GM19467 (cell line): ENCODE data around the gene GNB5.

Source experiments
- ATAC-seq: cut with Tn5 transposase; IDR thresholded peaks from one replicate; pipeline ENCODE4 v1.9.1; 2021; ENCODE audit warnings: mild to moderate bottlenecking, moderate library complexity; ENCODE audit not compliant: unreplicated experiment

The GNB5 gene

GRCh38 chr15:52208306-52208946, 17.2 kb upstream of the GNB5 start:
- peak; percentile 81 for ATAC-seq

DNA sequence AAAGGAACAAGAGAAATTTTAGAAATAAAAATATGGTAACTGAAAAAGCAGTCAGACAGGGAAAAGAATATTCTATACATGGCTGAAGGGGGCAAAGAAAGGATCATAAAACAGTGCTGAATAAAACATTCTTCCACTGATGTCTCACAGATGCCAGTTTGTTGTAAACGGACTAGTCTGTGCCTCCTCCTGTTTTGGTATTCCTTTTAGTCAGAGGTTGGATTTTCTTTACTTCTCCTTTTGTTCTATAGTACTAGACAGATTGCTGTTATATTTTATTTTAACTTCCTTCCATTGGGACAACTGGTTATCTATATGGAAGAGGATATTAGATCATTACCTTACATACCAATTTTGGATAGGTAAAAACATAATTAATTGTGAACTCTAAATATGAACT, 16.0 kb upstream of the GNB5 start:
- no peak for ATAC-seq

DNA sequence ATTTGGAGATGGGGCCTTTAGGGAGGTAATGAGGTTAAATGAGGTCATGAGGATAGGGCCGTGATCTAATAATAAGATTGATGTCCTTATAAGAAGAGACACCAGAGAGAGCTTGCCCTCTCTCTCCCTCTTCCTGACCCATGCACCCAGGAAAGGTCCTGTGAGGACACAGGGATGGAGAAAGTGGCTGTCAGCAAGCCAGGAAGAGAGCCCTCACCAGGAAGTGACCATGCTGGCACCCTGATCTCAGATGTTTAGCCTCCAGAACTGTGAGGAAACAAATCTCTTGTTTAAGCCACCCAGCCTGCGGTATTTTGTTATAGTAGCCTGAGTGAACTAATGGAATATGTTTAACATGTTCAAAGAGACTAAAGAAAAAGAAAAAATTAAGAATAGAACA, 15.3 kb upstream of the GNB5 start:
- ATAC-seq, result no peak

DNA sequence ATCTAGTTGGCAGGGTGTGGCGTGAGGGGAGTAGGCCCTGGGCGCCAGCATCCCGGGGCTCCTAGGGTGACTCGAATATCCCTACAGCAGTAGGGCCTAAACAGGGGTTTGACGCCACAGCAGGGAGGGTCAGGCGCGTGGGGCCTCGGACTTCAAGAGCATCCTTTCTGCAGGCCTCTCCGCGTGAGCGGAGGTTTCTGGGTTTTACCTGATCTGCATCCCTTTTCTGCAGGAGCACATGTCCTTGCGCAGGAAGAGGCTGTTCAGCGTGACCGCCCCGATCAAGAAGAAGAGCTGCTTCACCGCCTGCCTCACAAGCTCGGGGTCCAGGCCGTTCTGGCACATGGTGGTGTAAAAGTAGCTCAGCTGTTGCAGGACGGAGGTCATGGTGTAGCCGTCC, 13.5 kb upstream of the GNB5 start:
- no peak for ATAC-seq

DNA sequence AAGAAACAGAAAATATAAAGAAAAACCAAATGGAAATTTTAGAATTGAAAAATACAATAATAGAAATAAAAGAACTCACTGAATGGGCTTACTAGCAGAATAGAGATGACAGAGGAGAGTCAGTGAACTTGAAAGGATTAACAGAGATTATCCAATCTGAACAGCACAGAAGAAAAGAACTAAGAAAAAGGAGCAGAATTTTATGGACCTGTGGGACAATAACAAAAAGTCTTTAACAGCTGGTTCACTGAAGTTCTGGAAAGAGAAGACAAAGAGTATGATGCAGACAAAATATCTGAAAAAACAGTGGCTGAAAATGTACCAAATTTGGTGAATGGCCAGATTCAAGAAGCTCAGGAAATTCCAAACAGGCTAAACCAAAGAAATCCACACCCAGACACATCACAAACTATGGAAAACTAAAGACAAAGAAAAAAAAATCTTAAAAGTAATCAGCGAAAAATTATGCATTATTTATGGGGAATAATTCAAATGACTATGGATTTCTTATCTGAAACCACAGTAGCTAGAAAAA, 9.7 kb upstream of the GNB5 start:
- no peak for ATAC-seq

GRCh38 chr15:52199271-52199670, 8.1 kb upstream of the GNB5 start:
- ATAC-seq, result no peak

DNA sequence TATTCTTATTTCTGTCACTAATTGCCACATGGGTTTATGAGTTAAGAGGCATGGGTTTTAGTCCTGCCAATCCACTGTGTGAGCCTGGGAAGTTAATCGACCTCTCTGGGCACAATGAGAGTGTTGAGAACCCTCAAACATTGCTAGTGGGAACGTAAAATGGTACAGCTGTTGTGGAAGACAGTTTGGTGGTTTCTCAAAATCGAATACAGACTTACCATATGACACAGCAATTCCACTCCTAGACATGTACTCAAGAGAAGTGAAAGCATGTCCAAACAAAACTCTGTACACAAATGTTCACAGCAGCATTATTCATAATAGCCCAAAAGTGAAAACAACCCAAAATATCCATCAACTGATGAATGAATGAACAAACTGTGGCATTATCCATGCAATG, 5.7 kb upstream of the GNB5 start:
- ATAC-seq, result no peak

DNA sequence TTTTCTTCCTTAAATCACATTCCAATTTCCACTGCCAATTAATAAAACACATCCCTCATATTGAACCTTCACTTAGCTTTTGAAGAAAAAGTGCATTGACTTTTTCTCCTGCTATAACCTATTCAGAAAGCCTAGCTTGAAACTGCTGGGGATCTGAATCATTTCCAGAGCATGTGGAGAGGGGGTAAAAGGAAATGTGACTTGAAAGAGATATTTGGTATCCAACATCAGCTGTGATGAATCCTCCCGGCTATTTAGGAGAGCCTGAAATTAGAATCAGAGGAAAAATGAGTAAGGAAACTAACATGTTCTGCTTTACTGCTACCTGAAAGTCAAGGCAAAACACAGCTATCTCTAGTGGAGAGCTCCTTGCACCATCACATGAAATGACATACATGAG, 2.6 kb upstream of the GNB5 start:
- ATAC-seq, result no peak

DNA sequence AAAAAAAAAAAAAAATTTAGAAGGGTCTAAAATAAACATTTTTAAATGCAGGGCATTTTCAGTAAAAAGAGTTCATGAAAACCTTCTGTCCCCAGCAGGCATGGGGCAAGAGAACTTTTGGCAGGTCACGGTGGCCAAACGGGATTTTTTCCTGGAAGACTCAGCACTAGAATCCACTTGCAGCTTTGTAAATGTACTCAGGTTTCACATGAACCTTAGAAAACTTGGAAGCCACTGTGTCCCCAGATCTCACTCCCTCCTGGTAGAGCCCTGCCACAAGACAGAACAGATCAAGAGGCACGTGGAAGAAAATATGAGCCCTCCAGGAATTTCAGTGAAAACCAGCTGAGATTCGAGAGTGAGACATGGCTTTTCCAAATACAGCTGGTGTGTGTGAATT, 2.1 kb upstream of the GNB5 start:
- ATAC-seq, result no peak

GRCh38 chr15:52186651-52187486, 4.3 kb downstream of the GNB5 start:
- ATAC-seq, result no peak

- no peak for ATAC-seq
Observed at GRCh38 chr15:52185151-52185561, 6.0 kb downstream of the GNB5 start.

DNA sequence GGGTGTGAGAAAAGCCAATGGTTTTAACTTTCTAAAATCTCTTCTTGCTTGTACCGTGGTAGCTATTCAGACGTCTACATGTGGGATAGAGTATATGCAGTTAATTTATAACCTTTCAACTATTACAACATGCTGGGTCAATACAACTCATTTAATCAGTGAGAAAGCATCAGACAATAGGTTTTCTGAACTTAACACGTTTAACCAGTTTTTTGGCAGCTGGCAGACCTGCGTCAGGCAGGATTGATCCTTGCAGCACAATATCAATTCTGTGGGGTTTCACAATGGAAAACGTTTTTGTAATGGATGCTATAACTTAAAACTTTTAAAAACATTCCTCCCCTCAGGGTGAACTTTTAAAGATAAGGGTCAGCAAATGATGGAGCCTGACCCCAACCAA, 6.5 kb downstream of the GNB5 start:
- no peak for ATAC-seq

GRCh38 chr15:52183562-52184173, 7.5 kb downstream of the GNB5 start:
- no peak for ATAC-seq

GRCh38 chr15:52181938-52182780, 9.0 kb downstream of the GNB5 start:
- ATAC-seq, result no peak

GRCh38 chr15:52180851-52181450, 10.2 kb downstream of the GNB5 start:
- ATAC-seq, result no peak

DNA sequence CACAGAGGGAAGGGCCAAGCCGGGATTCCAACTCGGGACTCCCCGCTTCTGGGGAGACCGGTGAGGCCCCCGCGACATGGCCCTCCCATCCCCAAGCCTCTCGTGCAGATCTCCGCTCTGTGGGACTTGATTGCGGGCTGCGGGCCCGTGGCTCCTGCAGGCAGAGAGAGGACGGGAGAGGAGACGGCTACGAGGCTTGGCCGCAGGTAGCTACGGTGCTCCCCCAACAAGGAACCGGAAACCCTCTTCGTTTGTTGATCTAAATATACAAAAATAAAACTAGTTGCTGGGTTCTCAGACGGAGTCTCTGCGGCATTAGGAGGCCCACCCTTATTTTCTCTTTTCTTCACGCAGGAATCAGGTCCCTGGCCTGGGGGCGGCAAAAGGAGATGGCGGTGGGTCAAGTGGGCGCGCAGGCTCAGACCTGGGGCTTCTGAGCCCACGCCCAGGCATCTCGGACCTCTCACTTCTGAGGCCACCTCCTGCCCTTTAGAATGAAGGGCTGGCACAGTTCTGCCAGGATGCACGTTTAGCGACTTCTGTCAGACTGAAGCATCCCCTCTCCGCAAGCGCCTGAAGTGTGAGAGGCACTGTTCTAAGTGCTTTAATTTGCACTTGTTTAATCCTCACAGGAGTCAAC, 10.9 kb downstream of the GNB5 start:
- peak; percentile 22 for ATAC-seq

DNA sequence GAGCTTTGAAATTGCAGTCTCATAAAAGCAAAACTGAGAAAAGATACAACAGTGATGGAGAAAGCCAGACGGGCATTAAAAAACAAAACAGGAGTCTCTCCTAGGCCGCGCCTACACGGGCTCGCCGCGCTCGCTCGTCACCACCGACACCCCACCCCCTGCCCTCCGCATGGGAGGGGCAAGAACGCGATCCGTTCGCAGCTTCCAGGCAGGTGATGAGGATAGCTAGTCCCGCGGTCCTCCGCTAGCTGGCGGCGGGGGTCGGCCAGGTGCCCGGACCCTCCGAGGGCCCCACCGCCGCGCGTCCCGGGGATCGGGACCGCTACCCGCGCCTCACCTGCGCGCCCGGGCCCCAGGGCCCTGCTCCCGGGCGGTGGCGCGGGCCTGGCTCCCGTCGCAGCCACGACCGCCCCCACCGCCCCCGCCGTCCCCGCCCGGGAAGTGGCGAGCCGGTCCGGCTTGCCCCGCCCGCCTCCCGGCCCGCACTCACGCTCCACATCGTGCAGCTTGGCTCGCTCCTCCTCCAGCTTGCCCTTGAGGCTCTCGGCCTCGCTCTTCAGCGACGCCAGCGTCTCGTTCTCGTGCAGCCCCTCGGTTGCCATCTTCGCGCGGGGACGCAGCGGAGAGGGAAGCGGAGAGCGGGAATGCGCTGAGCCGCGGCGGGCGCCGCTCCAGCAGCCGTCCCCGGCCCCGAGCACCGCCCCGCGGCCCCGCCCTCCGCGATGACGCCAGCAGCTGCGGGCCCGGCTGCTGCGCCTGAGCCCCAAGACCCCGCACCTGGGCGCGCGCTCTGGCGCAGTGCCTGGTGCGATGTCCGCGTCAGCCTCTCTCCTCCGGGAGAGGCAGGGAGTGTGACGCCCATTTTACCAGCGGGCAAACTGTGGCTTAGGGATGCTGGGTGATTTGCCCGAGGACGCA, 11.7 kb downstream of the GNB5 start:
- ATAC-seq, result peak; percentile 84

- no peak for ATAC-seq
Observed at GRCh38 chr15:52178765-52179164, 12.4 kb downstream of the GNB5 start.

DNA sequence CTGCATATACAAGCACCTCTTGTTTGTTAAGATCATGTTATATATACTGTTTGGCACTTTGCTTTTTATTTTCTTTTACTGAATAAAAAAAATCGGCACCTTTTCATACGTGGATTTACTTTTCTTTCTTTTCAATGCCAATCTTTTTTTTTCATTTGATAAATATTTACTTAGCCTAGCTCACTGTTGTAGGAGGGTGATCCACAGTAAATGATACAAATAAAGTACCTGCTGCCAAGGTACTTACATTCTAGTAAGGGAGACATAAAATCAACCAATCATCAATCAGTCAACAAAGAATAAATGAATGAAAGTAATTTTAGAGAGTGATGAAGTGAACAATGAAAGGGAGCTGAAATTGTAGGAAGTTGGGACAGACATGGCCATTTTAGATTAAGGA, 18.3 kb downstream of the GNB5 start:
- no peak for ATAC-seq
